Mucosa of stomach (tissue), 1 donor: ENCODE data around the gene RXRA.
"Not testable (repeated sequence)": the region's sequence is repeated elsewhere in the genome, so short reads cannot be mapped to it uniquely, and the experiment has no call there.

ENCODE experiments used
- H3K27me3 ChIP-seq: one replicate; pipeline ENCODE4 v1.7.0; 2013; ENCODE audit warnings: mild to moderate bottlenecking, low read length; ENCODE audit not compliant: control insufficient read depth, insufficient read depth
- H3K36me3 ChIP-seq: one replicate; pipeline ENCODE4 v1.7.0; 2013; ENCODE audit warnings: low read length; ENCODE audit not compliant: control insufficient read depth, insufficient read depth
- H3K4me1 ChIP-seq: one replicate; pipeline ENCODE4 v1.7.0; 2013; ENCODE audit warnings: mild to moderate bottlenecking, low read length; ENCODE audit not compliant: control insufficient read depth, insufficient read depth
- H3K4me3 ChIP-seq: one replicate; pipeline ENCODE4 v1.7.0; 2013; ENCODE audit warnings: low read length
- H3K9ac ChIP-seq: one replicate; pipeline ENCODE4 v1.7.0; 2013; ENCODE audit warnings: mild to moderate bottlenecking, low read length, moderate library complexity
- H3K9me3 ChIP-seq: one replicate; pipeline ENCODE4 v1.7.0; 2013; ENCODE audit warnings: mild to moderate bottlenecking, low read length, moderate library complexity; ENCODE audit not compliant: control insufficient read depth
- donor health status: Pancreatic carcinoma.

RXRA gene

DNA sequence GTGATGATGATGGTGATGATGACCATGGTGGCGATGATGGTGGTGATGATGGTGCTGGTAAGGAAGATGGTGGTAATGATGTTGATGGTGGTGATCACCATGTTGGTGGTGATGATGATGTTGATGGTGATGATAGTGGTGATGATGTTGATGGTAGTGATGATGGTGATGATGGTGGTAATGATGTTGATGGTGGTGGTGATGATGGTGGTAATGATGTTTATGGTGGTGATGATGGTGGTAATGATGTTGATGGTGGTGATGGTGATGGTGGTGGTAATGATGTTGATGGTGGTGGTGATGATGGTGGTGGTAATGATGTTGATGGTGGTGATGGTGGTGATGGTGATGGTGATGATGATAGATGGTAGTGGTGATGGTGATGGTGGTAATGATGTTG is 20.7 kb upstream of the RXRA start:
- no peak overlapping the region for H3K4me3 ChIP-seq
- peaks cover 20% of the 10 kb centered on the region for H3K4me1 ChIP-seq
- H3K9ac ChIP-seq = no peak overlapping the region
- H3K27me3 ChIP-seq = no peaks in the 10 kb centered on the region
- no peaks in the 10 kb centered on the region for H3K36me3 ChIP-seq
- H3K9me3 ChIP-seq = no peaks in the 10 kb centered on the region

DNA sequence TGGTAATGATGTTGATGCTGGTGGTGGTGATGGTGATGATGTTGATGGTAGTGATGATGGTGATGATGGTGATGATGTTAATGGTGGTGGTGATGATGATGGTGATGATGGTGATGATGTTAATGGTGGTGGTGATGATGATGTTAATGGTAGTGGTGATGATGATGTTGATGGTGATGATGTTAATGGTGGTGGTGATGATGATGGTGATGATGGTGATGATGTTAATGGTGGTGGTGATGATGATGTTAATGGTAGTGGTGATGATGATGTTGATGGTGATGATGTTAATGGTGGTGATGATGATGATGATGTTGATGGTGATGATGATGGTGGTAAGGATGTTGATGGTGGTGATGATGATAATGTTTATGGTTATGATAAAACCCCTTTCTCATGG is 20.2 kb upstream of the RXRA start:
- H3K4me1 ChIP-seq = peaks cover 20% of the 10 kb centered on the region
- not testable (repeated sequence) for H3K36me3 ChIP-seq, H3K9me3 ChIP-seq, H3K9ac ChIP-seq, H3K27me3 ChIP-seq, H3K4me3 ChIP-seq

DNA sequence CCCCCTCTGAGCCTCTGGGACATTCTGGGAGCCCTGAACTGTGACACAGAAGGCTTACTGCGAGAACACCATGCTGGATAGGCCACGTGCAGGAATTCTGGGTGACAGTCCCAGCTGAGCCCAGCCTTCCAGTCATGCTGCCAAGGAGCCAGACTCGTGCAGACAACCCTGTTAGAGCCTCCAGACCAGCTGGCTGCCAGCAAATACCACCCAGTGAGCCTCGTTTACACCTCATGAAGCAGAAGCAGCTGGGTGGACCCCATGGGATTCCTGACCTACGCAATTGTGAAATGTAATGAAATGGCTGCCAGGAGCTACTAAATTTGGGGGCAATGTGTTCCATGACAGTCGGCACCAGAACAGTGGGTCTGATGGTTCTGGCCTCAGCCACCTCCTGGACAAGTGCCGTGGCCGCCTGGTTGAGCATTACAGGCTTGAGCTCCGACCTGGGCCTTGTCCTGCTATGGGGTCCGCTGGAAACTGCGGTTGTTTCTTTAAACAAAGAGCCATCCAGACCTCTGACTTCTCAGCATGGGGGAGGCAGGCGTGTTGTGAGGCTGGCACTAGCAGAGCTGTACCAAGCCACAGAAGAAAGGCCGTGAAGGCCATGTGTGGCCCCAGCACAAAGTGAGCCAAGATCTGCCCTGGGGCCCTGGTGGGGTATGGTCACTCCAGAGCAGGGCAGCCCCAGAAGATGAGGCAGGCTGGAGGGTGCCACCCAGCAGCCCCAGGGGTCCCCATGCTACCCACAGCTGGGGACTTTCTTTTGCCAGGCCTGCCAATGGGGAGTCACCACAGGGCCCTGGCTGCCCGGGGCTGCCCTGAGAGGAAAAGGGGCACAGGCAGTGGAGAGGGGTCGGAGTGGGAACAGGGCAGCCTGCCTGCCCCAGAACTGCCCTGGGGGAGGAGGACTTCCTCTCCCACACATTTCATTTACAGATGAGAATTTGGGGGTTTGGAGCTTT is 19.3 kb upstream of the RXRA start:
- Histone ChIP-seq H3K4me1 (peaks cover 13% of the 10 kb centered on the region), H3K9me3 (no peaks in the 10 kb centered on the region), H3K9ac (no peak overlapping the region), H3K4me3 (no peak overlapping the region), H3K27me3 (no peaks in the 10 kb centered on the region), H3K36me3 (no peaks in the 10 kb centered on the region)

DNA sequence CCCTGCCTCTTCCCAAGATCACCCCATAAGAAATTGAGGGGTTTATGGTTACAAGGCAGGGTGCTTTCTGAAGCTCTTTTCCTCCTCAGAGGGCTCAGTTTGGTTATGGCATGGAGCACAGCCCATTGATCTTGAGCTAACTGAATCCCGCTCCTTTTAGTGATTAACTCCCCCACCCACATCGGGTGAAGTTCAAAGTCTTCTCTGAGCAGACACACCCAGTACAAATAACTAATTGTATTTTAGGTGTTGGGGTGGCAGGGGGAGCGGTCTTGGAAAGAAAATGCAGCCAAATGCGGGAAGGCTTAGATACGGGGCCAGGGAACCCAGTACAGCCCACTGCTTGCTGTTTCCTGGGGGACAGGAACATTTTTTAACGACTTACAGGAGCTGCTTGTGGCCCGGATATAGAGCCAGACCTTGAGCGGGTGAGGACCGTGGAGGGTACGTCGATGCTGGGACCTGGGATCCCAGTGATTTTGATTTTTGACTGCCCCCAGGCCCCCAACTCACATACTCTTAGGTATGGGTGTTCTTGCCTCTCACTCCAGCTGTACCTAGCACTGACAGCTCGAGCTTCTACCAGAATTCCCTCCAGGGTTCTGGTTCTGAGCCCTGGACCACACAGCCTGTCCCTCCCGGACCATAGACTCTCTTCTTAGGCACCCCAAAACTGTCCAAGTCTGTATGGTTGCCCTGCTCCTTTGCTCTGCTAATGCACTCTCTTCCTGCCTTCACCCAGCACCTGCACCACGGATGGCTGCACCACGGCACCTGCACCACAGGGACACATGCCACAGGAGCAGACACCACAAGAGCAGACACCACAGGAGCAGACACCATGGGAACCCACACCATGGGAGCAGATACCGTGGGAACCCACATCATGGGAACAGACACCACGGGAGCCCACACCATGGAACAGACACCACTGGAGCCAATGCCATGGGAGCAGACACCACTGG is 18.3 kb upstream of the RXRA start:
- H3K9me3 ChIP-seq = no peaks in the 10 kb centered on the region
- no peaks in the 10 kb centered on the region for H3K27me3 ChIP-seq
- peaks cover 13% of the 10 kb centered on the region for H3K4me1 ChIP-seq
- H3K4me3 ChIP-seq = no peak overlapping the region
- H3K9ac ChIP-seq = no peak overlapping the region
- no peaks in the 10 kb centered on the region for H3K36me3 ChIP-seq

DNA sequence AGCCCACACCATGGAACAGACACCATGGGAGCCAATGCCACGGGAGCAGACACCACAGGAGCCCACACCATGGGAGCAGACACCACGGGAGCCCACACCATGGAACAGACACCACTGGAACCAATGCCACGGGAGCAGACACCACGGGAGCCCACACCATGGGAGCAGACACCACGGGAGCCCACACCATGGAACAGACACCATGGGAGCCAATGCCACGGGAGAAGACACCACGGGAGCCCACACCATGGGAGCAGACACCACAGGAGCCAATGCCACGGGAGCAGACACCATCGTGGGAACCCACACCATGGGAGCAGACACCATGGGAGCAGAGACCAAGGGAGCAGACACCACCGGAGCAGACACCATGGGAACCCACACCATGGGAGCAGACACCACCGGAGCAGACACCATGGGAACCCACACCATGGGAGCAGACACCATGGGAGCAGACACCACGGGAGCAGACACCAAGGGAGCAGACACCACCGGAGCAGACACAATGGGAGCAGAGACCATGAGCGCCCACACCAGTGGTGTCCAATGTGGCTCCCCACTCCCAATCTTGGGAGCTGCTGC is 17.5 kb upstream of the RXRA start:
- H3K4me1 ChIP-seq = peaks cover 13% of the 10 kb centered on the region
- H3K9ac ChIP-seq, H3K36me3 ChIP-seq, H3K27me3 ChIP-seq, H3K9me3 ChIP-seq, H3K4me3 ChIP-seq: not testable (repeated sequence)

DNA sequence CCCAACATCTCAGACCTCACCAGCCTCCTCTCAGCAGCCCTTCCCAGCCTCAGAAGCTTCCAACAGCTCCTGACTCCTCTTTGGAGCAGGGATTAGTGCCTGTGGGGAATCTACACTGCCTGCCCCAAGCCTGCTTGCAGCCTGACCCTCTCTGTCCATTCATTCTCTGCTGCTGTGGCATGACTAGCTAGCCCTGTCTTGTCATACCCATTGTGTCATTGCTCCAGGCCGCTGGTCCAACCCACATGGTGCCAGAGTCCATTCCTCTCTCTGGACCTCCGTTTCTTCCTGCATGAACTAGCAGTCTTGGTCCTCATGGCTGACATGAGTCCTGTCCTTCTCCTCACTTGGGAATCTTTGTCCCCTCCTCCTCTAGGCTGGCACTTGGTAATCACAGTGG is 12.8 kb upstream of the RXRA start:
- Histone ChIP-seq H3K4me3 (no peak overlapping the region), H3K9ac (no peak overlapping the region), H3K36me3 (no peaks in the 10 kb centered on the region), H3K9me3 (no peaks in the 10 kb centered on the region), H3K4me1 (peaks cover 6% of the 10 kb centered on the region), H3K27me3 (no peaks in the 10 kb centered on the region)

DNA sequence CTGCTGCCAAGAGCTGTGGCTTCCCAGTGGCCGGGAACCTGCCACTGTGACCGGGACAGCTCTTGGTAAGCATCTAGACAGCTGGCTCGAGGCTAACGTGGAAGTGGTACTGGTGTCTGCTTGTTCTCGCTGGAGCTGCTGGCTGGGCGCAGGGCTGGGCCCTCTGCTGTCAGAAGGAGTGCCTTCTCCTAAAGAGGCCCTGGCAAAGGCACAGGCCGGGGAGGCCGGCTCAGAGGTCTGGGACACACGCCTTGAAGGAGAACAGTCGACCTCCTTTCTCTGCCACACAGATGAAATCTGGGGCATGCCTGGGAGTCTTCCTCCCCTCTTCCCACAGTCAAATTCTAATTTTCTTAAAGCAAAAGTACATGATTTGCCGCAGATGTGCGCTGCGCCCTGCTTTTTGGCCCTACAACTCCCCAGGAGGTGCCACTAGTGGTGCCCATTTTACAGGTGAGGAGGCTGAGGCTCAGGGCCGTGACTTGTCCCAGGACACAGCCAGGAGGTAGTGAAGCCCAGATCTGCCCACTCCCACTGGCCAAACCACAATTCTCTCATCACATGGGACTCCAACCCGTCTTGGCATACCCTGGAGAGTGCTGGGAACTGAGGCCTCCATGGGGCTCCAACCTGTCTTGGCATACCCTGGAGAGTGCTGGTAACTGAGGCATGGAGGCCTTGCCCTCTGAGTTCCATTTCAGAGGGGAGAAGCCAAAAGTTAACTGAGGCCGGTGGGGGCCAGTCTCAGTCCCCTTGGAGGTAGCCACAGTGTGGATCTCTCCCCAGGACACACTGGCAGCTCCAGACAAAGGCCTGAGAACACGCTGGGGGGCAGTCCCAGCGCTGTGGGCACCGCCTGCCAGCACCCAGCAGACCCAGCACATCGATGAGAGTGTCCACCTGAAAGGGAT is 12.0 kb upstream of the RXRA start:
- no peak overlapping the region for H3K4me3 ChIP-seq
- H3K36me3 ChIP-seq = no peaks in the 10 kb centered on the region
- H3K4me1 ChIP-seq = peaks cover 13% of the 10 kb centered on the region
- no peaks in the 10 kb centered on the region for H3K27me3 ChIP-seq
- no peak overlapping the region for H3K9ac ChIP-seq
- no peaks in the 10 kb centered on the region for H3K9me3 ChIP-seq

DNA sequence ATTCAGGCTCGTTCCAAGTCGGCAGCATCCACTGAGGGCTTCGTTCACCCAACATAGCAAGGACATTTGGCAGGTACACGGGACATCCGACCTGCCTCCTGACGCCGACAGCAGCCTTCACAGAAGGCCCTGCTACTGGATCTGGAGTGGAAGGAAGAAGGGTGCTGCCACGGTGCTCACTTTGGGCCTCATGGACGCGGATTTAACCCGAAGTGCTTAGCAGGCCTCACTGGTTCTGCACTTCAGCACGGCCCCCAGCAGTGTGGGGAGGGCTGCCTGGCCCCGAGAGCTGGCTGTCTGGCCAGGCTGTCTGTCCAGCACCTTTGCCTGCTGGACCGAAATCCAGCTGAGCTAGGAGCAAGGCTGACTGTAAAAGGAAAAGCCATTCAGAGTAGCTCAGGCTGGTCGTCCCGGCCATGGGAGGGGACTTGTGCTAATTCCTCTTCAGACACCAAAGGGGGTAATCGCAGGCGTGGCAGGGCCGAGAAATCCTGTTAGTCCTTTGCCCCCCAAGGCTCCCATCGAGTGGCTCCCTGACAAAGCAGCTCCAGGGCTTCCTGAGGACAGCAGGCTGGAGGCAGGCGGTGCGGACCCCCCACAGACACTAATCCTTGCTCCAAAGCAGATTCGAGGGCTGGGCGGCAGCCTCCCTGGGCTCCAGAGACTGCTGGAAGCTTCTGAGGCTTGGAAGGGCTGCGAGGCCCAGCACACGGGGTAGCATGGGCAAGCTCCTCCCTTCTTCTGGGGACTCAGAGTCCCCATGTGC is 11.1 kb upstream of the RXRA start:
- H3K27me3 ChIP-seq = no peaks in the 10 kb centered on the region
- no peak overlapping the region for H3K4me3 ChIP-seq
- H3K9me3 ChIP-seq = no peaks in the 10 kb centered on the region
- H3K4me1 ChIP-seq = peaks cover 13% of the 10 kb centered on the region
- H3K36me3 ChIP-seq = no peaks in the 10 kb centered on the region
- no peak overlapping the region for H3K9ac ChIP-seq

DNA sequence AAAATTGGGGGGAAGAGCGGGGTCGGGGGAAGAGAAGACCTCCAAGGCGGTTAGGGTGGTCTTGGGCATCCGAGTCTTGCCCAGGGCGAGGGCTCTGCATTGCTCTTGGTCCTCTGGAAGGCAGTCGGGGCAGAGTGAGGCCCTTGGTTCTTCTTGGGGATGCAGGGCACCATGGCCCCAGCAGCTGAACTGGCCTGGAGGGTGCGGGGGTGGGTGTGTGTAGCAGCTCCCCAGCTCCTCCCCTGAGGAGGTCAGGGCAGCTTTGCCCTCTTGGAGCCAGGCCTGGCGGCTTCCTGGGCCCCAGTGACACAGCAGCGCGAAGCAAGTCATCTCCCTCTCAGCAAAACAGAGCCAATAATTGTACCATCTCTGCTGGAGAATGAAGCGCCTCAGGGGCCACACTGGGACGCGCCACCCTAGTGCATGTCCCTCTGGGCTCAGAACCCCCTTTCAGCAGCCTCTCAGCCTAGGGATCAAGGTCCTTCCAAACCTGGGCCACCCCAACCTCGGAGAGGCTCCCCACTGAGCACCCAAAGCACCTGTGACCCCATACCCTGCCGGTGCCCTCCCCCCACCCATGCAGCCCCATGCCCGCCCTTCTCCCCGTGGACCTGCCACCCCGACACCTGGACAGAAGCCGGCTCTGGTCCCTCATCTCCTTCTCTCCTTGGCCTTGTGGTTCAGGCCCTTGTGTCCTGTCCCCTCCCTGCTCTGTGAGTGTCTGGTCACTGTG is 10.4 kb upstream of the RXRA start:
- Histone ChIP-seq H3K9me3 (no peaks in the 10 kb centered on the region), H3K36me3 (no peaks in the 10 kb centered on the region), H3K9ac (no peak overlapping the region), H3K4me3 (no peak overlapping the region), H3K27me3 (no peaks in the 10 kb centered on the region), H3K4me1 (peaks cover 13% of the 10 kb centered on the region)

DNA sequence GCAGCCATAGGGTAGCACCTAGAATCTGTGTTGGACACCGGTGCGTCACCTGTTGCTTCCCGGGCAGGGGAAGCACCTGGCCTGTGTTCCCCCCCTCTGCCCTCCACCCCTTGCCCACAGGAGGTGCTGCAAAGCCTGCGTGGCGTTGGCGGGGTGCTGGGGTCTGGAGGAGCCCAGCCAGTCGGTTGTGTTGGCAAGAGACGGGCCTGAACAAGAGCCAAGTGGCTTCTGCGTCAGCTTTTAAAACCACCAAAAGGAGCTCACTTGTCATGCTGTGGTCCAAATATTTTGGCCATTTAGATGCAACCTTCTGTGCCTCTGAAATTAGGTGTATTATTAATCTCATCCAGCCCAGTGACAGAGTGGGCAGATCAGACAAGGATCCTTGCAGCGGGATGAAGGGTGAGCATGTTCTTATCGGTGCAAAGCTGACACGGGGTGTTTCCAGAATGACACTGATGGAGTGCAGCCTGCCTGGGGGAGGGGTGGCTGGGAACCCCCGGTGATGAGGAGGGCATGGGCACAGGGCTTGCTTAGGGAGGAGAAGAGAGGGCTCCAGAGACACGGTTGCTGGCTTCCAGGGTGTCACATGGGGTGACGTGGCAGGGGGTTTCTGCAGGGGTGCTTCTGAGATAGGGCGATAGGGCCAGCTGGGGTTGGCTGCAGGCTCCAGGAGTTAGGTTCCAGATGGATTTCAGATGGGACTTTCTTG is 9.7 kb upstream of the RXRA start:
- no peaks in the 10 kb centered on the region for H3K9me3 ChIP-seq
- peaks cover 20% of the 10 kb centered on the region for H3K4me1 ChIP-seq
- no peak overlapping the region for H3K9ac ChIP-seq
- no peaks in the 10 kb centered on the region for H3K27me3 ChIP-seq
- no peaks in the 10 kb centered on the region for H3K36me3 ChIP-seq
- H3K4me3 ChIP-seq = no peak overlapping the region
